K562 (cell line): ENCODE results near the gene MEGF11. TPM values are rescaled to one million over a fixed set of nuclear protein-coding genes. Genes with fewer than 3 reads are reported as not detected.

Experiments
- ARNT ChIP-seq, 2 experiments: fragments of 450-650 bp; IDR thresholded peaks; 2 replicates each; pipeline ENCODE4 v1.6.1; 2016; ENCODE audit warnings: mild to moderate bottlenecking in 1 of 2
- CAMTA2 ChIP-seq: fragments of 250-450 bp; sonication (Bioruptor Pico); conservative IDR thresholded peaks from 2 replicates; pipeline ENCODE4 v1.5.1; 2022
- CREBBP ChIP-seq: IDR thresholded peaks from one replicate; pipeline ENCODE4 v1.6.1; 2012; ENCODE audit warnings: low read depth, mild to moderate bottlenecking, control low read depth, inconsistent platforms, low read length
- CTBP1 ChIP-seq: fragments of 450-650 bp; IDR thresholded peaks from 2 replicates; pipeline ENCODE4 v1.6.1; 2016; ENCODE audit warnings: borderline replicate concordance
- DACH1 ChIP-seq: fragments of 450-650 bp; IDR thresholded peaks from 2 replicates; pipeline ENCODE4 v1.6.1; 2018; ENCODE audit not compliant: partially characterized antibody
- GTF2B ChIP-seq: IDR thresholded peaks from 2 replicates; pipeline ENCODE4 v1.6.1; 2011; ENCODE audit not compliant: insufficient read length; ENCODE audit errors: extremely low read depth
- JUND ChIP-seq, 2 experiments: IDR thresholded peaks; 2 replicates in 1 of 2; 3 replicates in 1 of 2; pipeline ENCODE4 v1.6.1; 2011; ENCODE audit warnings: borderline replicate concordance in 2 of 2, low read depth in 2 of 2, low read length in 2 of 2, improper control_type of control experiment in 1 of 2, missing biosample characterization in 1 of 2, missing genetic modification characterization in 1 of 2, missing genetic modification reagents in 1 of 2
- KDM1A ChIP-seq, 2 experiments: fragments of 450-650 bp; IDR thresholded peaks; 2 replicates each; pipeline ENCODE4 v1.6.1; 2016; ENCODE audit warnings: mild to moderate bottlenecking in 2 of 2
- LEF1 ChIP-seq: fragments of 450-650 bp; IDR thresholded peaks from 2 replicates; pipeline ENCODE4 v1.6.1; 2016; ENCODE audit warnings: mild to moderate bottlenecking
- MEF2D ChIP-seq: conservative IDR thresholded peaks from 2 replicates; pipeline ENCODE4 v1.6.1; 2016; ENCODE audit warnings: low read depth, missing genetic modification characterization, missing compliant biosample characterization
- MXI1 ChIP-seq: IDR thresholded peaks from 2 replicates; pipeline ENCODE4 v1.6.1; 2011; ENCODE audit warnings: low read depth, mild to moderate bottlenecking, improper control_type of control experiment, low read length
- RBBP5 ChIP-seq: fragments of 200-600 bp; sonication (generic); IDR thresholded peaks from 2 replicates; pipeline ENCODE4 v1.6.1; 2012; ENCODE audit warnings: borderline replicate concordance, mild to moderate bottlenecking, low read length, control low read depth, inconsistent platforms; ENCODE audit not compliant: insufficient read depth, poor library complexity, severe bottlenecking
- RBM39 ChIP-seq: fragments of 200-400 bp; formaldehyde crosslinking; optimal IDR thresholded peaks from 2 replicates; pipeline ENCODE3; 2018; ENCODE audit warnings: low read depth, low read length
- SMAD1 ChIP-seq: fragments of 150-350 bp; IDR thresholded peaks from 2 replicates; pipeline ENCODE4 v1.6.1; 2014; ENCODE audit warnings: low read length, low read depth; ENCODE audit not compliant: partially characterized antibody
- TRIM24 ChIP-seq, 2 experiments: fragments of 450-650 bp; IDR thresholded peaks; 2 replicates each; pipeline ENCODE4 v1.6.1; 2016
- YBX1 ChIP-seq: fragments of 450-650 bp; IDR thresholded peaks from 2 replicates; pipeline ENCODE4 v1.7.1; 2016; ENCODE audit warnings: mild to moderate bottlenecking
- ZFPM2 ChIP-seq: fragments of 250-450 bp; sonication (Bioruptor Pico); IDR thresholded peaks from 2 replicates; pipeline ENCODE4 v1.5.1; 2022; ENCODE audit warnings: mild to moderate bottlenecking
- ZNF436 ChIP-seq: fragments of 250-450, 450-650 bp; sonication (Bioruptor Pico); formaldehyde crosslinking; IDR thresholded peaks from 2 replicates; pipeline ENCODE4 v1.7.0; 2020; ENCODE audit warnings: mild to moderate bottlenecking
- polyA plus RNA-seq, 8 experiments: library from polyadenylated mRNA; depleted of rRNA in 4 of 8; stranded (reverse) in 5 of 8; unstranded in 3 of 8; fragments of >200 nt; fragmentation: Nextera tagmentation in 2 of 8; fragmentation: Illumina TruSeq in 1 of 8; extraction: Ambion mirVana in 2 of 8; extraction: Trizol in 1 of 8; gene quantifications; 2 replicates each; pipeline versions ENCODE4 v1.2.1 to v1.2.3, GENCODE V29; 2011 to 2014; ENCODE audit warnings: inconsistent platforms in 1 of 8, missing spikeins in 1 of 8
- total RNA-seq, 7 experiments: library from RNA; depleted of rRNA in 6 of 7; stranded (reverse); fragments of >200 nt in 6 of 7; fragmentation: Illumina TruSeq in 2 of 7; extraction: Trizol in 2 of 7; gene quantifications; 2 replicates each; pipeline versions ENCODE4 v1.2.1 to v1.2.3, GENCODE V29; 2011 to 2021; ENCODE audit warnings: low replicate concordance in 1 of 7
- TF ChIP-seq, protein P1 (sequence below): fragments of 450-650 bp; IDR thresholded peaks from 2 replicates; pipeline ENCODE4 v1.7.0; 2016; ENCODE audit warnings: borderline replicate concordance
- TF ChIP-seq, protein P2 (sequence below): fragments of 250-450 bp; sonication (Bioruptor Pico); IDR thresholded peaks from 2 replicates; pipeline ENCODE4 v1.4.0; 2020; ENCODE audit warnings: mild to moderate bottlenecking, moderate library complexity, borderline replicate concordance
- TF ChIP-seq, protein P3 (sequence below): fragments of 200-800 bp; sonication (Bioruptor generic); IDR thresholded peaks from 2 replicates; pipeline ENCODE4 v1.6.1; 2017; ENCODE audit warnings: missing genetic modification characterization, missing compliant biosample characterization

Gene MEGF11
- total and polyA plus RNA-seq, 9 of the 15 experiments (the other 6 are each of a cell fraction or from before 2014, with no cell fraction given), result 0.06 to 0.23 (median 0.20) TPM; not detected in 6

DNA sequence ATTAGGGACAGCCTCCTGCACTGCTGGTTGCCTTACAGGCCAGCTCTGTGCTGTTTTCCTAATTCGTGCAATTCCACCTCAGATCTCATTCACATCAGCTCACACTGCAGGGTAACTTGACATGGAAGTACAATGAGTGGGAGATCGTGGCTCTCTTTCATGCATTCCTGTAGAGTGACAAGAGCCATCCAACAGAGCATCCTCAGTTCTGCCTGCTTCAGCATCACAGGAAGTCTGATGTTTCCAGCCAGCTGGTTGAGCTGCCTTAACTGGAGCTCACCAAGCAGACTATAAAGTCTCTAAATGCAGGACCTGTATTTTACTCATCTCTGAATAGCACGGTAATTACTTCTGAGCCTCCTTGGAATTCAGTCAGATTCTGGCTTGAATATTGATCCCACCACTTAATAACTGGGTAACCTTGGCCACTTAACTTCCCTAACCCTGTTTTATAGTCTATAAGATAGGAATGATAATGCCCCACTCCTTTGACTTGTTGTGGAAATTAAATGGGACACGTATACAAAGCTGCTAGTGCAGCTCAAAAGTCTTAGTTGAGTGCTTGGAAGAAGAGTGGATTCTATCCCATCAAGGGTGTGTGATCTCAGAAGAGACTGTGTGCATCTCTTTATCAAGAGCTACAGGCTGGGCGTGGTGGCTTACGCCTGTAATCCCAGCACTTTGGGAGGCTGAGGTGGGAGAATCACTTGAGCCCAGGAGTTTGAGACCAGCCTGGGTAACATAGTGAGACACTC is 38.4 kb upstream of the MEGF11 start (continued):
- TF ChIP-seq, protein P1, sequence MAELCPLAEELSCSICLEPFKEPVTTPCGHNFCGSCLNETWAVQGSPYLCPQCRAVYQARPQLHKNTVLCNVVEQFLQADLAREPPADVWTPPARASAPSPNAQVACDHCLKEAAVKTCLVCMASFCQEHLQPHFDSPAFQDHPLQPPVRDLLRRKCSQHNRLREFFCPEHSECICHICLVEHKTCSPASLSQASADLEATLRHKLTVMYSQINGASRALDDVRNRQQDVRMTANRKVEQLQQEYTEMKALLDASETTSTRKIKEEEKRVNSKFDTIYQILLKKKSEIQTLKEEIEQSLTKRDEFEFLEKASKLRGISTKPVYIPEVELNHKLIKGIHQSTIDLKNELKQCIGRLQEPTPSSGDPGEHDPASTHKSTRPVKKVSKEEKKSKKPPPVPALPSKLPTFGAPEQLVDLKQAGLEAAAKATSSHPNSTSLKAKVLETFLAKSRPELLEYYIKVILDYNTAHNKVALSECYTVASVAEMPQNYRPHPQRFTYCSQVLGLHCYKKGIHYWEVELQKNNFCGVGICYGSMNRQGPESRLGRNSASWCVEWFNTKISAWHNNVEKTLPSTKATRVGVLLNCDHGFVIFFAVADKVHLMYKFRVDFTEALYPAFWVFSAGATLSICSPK, result no peak
- TF ChIP-seq DACH1 (no peak), MEF2D (tag) (no peak), CTBP1 (peak; percentile 58; the same call in 1 of the 2 replicates), CREBBP (no peak), GTF2B (no peak), ARNT (IDR thresholded peaks at IDR 0.05) (0 out of 4 replicates have a peak, but pooled peaks of 1 of the 2 experiments have one; percentile 23), CAMTA2 (no peak), RBM39 (no peak), ZNF436 (CRISPR knock-in tag) (no peak), MXI1 (no peak), LEF1 (0 out of 2 replicates have a peak, but pooled peaks have one; percentile 13), KDM1A (IDR thresholded peaks at IDR 0.05) (peak; percentile 69 to 86), TRIM24 (IDR thresholded peaks at IDR 0.05) (peak; percentile 29 to 57; a peak in 2 of 4 replicates), RBBP5 (no peak), ZFPM2 (CRISPR knock-in tag) (no peak), YBX1 (no peak), JUND (IDR thresholded peaks at IDR 0.05; ENCODE audit: borderline replicate concordance, low read depth, low read length) (no peak), JUND (tag; IDR thresholded peaks at IDR 0.05; ENCODE audit: borderline replicate concordance, low read depth, low read length) (no peak), SMAD1 (no peak)
- TF ChIP-seq, protein P2, sequence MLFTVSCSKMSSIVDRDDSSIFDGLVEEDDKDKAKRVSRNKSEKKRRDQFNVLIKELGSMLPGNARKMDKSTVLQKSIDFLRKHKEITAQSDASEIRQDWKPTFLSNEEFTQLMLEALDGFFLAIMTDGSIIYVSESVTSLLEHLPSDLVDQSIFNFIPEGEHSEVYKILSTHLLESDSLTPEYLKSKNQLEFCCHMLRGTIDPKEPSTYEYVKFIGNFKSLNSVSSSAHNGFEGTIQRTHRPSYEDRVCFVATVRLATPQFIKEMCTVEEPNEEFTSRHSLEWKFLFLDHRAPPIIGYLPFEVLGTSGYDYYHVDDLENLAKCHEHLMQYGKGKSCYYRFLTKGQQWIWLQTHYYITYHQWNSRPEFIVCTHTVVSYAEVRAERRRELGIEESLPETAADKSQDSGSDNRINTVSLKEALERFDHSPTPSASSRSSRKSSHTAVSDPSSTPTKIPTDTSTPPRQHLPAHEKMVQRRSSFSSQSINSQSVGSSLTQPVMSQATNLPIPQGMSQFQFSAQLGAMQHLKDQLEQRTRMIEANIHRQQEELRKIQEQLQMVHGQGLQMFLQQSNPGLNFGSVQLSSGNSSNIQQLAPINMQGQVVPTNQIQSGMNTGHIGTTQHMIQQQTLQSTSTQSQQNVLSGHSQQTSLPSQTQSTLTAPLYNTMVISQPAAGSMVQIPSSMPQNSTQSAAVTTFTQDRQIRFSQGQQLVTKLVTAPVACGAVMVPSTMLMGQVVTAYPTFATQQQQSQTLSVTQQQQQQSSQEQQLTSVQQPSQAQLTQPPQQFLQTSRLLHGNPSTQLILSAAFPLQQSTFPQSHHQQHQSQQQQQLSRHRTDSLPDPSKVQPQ, result no peak
- TF ChIP-seq, protein P3, sequence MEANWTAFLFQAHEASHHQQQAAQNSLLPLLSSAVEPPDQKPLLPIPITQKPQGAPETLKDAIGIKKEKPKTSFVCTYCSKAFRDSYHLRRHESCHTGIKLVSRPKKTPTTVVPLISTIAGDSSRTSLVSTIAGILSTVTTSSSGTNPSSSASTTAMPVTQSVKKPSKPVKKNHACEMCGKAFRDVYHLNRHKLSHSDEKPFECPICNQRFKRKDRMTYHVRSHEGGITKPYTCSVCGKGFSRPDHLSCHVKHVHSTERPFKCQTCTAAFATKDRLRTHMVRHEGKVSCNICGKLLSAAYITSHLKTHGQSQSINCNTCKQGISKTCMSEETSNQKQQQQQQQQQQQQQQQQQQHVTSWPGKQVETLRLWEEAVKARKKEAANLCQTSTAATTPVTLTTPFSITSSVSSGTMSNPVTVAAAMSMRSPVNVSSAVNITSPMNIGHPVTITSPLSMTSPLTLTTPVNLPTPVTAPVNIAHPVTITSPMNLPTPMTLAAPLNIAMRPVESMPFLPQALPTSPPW (CRISPR knock-in tag), result no peak
